Keratinocyte (primary cell): ENCODE results near the gene CNIH4.

Source experiments
- CTCF ChIP-seq, 3 experiments: IDR thresholded peaks in 1 of 3; conservative IDR thresholded peaks in 1 of 3; optimal IDR thresholded peaks in 1 of 3; 2 replicates in 2 of 3; 3 replicates in 1 of 3; pipeline versions ENCODE3 to v1.5.1; 2011; ENCODE audit warnings: low read length in 3 of 3, mild to moderate bottlenecking in 3 of 3, moderate library complexity in 2 of 3, control low read depth in 1 of 3, inconsistent platforms in 1 of 3; ENCODE audit not compliant: insufficient read depth in 2 of 3; ENCODE audit errors: extremely low read depth in 1 of 3
- EZH2 ChIP-seq: IDR thresholded peaks from one replicate; pipeline ENCODE4 v1.6.1; 2012; ENCODE audit warnings: inconsistent platforms, mild to moderate bottlenecking, low read length, moderate library complexity

- no peak for TF ChIP-seq CTCF (optimal IDR thresholded peaks at IDR 0.05 in 1 of 3, IDR thresholded peaks at IDR 0.05 in 1 of 3, conservative IDR thresholded peaks at IDR 0.05 in 1 of 3; ENCODE audit: extremely low read depth in 1 of 3, insufficient read depth in 2 of 3, low read length in 3 of 3)
- no peak for TF ChIP-seq EZH2
These were observed 39.2 kb upstream of the CNIH4 start for GRCh38 chr1:224317383-224318045.
